ENCODE measurements around the gene COL25A1.
"Not testable (repeated sequence)": the region's sequence is repeated elsewhere in the genome, so short reads cannot be mapped to it uniquely, and the experiment has no call there.

The COL25A1 gene

GRCh38 chr4:109119852-109120251 is 182.6 kb downstream of the COL25A1 start:
- DNase-seq, result no peak

DNA sequence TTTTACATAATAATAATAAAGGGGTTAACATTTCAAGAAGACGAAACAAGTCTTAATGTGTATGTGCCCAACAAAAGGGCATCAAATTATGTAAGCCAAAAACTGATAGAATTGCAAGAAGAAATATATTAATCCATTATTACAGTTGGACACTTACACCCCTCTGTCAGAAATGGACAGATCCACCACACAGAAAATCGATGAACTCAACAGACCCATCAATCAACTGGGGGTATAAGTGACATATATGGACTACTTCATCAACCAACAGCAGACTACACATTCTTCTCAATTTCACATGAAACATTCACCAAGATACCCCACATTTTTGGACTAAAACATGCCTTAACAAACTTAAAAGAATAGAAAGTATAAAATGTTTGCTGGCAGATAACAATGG is 183.8 kb downstream of the COL25A1 start:
- DNase-seq, result no peak

- no peak for DNase-seq
These were observed 188.0 kb downstream of the COL25A1 start for GRCh38 chr4:109114501-109114900.

- no peak for DNase-seq
These were observed 188.9 kb downstream of the COL25A1 start for GRCh38 chr4:109113521-109113920.

GRCh38 chr4:109111031-109111430 is 191.4 kb downstream of the COL25A1 start:
- DNase-seq, result no peak

- not testable (repeated sequence) for DNase-seq
These were observed 194.2 kb downstream of the COL25A1 start for GRCh38 chr4:109108215-109108614.

DNA sequence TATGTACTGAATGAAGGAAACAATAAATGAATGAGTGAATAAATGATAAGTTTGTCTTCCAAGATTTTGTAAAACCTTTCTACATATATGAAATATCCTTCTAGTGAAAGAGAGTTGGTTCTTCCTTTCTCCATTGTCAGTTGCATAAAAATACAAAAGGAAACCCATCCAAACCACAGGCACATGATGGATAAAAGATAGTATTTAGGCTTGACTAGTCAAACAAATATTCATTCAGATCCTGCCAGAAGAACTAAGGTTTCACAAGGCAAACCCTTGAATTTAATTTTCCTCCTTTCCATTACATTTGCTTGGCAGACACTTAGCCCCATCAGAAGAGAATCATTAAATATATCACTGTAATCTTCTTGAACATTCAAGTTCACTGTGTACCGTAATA is 208.4 kb downstream of the COL25A1 start:
- DNase-seq, result no peak

DNA sequence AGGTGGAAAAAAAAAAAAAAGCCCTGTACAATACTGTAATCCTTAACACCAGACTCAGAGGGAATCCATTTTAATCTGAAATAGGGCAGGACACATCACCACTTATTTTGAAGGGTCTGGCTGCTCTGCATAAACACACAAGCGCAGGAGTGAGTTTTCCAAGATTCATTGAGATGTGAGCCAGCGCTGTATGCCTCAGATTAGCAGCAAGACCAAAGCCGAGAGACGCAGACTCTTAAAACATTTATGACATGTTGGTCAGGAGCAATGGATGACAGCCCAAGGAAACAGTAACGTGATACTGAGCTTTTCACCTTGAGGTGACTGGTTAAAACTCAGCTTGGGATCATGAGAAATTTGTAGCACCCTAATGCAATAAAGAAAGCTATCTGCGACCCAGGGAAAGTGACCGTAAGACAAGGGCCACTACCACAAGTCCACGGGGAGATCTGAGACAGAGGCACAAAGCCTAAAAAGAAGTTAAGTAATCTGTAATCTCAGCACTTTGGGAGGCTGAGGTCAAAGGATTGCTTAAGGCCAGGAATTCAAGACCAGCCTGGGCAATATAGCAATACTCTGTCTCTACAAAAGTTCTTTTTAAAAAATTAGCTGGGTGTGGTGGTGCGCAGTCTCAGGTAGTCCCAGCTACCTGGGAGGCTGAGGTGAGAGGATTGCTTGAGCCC is 210.6 kb downstream of the COL25A1 start:
- DNase-seq, result no peak

GRCh38 chr4:109083911-109084310 is 218.5 kb downstream of the COL25A1 start:
- DNase-seq, result no peak

- no peak for DNase-seq
These were observed 222.7 kb downstream of the COL25A1 start for GRCh38 chr4:109079731-109080130.

DNA sequence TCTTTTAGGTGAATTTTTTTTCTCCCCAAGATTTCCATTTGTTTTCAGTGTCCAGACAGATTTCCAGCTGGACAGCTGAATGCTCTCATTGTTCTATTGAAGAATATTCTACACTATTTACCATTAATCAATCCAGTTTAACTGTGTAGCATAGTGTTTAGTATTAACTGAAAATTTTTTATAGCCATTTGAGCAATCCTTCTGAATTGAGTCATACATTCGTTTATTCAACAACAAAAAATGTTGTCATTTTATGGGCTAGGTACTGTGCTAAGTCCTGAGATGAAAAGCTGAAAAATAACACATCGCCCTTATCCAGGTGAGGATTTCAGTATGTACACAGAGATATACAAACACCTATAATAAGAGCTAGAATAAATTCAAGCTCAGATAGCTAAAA is 223.3 kb downstream of the COL25A1 start:
- no peak for DNase-seq

- DNase-seq, result no peak
These were observed 223.7 kb downstream of the COL25A1 start for GRCh38 chr4:109078724-109079123.

DNA sequence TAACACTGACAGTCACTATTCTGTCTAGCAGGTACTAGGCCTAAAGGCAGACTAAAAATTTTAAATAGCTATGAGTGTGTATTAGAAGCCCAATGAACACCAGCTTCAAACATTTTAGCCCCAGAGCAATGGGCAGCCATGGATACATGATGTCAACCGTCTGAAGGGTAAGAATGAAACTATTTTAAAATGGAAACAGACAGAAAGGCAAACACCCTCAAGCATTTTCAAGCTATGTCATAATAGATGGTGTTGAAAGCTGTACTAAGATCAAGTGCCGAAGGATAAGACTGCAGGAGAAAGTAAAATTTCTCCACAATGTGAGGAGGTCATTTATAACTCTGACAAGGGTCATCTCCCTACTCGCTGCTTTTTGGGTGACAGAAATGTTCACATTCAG is 225.0 kb downstream of the COL25A1 start:
- no peak for DNase-seq

GRCh38 chr4:109076709-109077108 is 225.7 kb downstream of the COL25A1 start:
- not testable (repeated sequence) for DNase-seq

DNA sequence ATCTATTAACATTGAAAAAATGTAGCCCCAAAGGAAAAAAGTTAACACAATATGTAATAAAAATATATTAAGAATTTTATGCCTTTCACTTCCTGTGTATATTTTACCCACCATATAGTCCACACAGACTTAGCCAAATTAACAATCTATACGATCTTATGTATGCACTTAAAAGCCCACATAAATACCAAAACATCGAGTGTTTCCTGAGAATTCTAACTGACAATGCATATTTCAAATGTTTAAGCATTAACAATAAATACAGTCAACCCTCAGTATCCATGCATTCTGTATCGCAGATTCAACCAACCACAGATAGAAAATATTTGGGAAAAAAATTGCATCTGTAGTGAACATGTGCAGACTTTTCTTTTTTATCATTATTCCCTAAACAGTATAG is 226.8 kb downstream of the COL25A1 start:
- DNase-seq, result no peak

DNA sequence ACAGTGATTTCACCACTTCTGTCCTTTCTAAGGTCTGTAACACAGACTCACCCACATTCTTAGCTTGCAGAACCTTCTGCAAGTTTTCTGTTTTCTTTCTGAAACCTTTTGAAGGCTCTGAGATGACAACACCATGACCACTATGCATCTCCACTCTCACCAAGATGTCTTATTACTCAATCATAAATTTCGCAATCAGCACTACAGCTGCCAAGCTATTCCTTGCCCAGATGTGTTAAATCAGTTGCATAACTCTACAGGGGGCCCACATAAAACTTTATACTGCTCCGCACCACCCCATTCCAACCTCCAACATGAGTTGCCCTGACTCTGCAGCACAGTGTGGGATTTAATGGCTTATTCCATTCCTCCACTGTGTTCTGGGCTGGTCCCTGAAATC is 229.9 kb downstream of the COL25A1 start:
- DNase-seq, result no peak

- not testable (repeated sequence) for DNase-seq
These were observed 231.8 kb downstream of the COL25A1 start for GRCh38 chr4:109070677-109071076.

GRCh38 chr4:109067508-109068235 is 234.8 kb downstream of the COL25A1 start:
- no peak for DNase-seq

DNA sequence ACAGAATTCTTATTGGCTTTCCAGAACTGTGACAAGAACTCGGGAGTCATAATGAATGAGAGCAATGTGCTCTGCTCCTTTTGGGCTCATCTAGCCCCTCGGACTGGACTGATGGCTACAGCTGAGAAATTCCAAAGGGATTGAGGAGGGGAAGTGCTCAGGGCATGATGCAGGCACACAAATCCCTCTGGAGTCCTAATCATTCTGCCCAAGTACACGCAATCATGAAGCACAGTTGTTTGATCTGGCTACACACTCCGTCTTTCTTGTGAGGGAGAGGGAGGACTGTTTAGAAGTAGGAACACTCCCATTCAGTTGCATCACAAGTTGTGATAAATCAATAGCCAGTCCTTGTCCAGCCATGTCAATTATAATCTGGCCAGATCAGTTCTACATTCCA is 237.5 kb downstream of the COL25A1 start:
- DNase-seq, result no peak

DNA sequence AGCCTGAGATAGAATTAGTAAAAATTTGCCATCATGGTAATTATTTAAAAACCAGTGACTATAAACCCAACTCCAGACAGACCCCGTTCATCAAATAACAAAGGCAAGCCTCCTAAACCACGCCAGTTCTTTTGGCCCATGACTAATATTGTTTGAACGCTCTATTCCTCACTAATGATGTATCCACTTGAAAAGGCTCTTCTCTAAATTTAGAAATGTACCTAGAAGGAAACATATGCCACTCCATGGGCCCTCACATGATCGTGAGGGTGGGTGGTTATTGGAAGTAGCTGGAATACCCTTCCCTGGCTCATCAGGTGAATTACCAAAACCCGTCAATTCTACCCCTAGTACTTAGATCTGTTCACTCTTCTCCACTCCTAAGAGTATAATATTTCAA is 249.2 kb downstream of the COL25A1 start:
- no peak for DNase-seq

DNA sequence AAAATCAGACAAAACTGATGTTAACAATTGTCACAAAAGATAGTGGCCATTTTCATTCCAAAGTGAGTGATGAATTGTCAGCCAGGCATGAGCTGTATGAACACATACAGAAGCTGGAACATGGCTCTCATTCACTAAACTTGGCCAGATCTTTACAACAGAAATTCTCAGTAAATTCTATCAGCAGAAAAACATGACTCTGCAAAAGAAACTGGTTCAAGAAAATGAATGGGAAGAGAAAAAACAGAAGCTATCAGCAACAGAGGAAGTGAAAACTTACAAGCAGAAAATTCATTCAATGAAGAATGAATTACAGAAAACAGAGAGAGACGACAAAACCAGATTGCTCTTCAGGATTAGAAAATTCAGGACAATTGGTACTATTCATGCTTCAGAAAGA is 249.6 kb downstream of the COL25A1 start:
- DNase-seq, result no peak

- no peak for DNase-seq
These were observed 251.4 kb downstream of the COL25A1 start for GRCh38 chr4:109051054-109051453.

DNA sequence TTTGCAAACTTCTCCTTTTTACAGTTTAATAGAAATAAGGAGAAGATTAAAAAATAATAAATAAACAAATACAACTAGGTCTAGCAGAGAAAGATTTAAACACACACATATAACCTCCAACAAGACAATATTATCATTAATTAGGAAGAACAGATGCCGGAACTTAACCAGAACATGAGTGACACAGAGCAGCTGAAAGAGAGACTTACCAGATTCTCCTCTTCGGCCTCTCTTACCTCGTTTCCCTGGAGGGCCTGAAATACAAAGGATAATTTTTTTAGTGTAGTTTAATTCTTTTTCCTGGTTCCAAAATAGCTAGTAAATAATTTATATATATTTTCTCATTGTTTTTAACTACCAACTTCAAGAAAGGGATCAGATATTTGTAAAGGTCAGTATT is 252.5 kb downstream of the COL25A1 start:
- DNase-seq, result no peak

GRCh38 chr4:109046471-109047201 is 255.8 kb downstream of the COL25A1 start:
- DNase-seq, result no peak

Measured in COR-L47 (cell line).